HG02571 (cell line): ENCODE results near the gene CCDC160.

Experiments
- ATAC-seq: cut with Tn5 transposase; IDR thresholded peaks from one replicate; pipeline ENCODE4 v1.9.1; 2021; ENCODE audit warnings: mild to moderate bottlenecking, moderate library complexity; ENCODE audit not compliant: unreplicated experiment

CCDC160 gene

GRCh38 chrX:134294548-134294947 lies 57.6 kb downstream of the CCDC160 start:
- ATAC-seq: no peak
